NCI-H146 treated with DMSO at 0.1 percent for 48 hours (cell line): ENCODE data around the gene BFSP1.
A peak's percentile ranks its signal among the peaks of the same experiment; 100 is the strongest.

Source experiments
- DNase-seq: peaks from one replicate; lab custom pipeline; 2025; ENCODE audit not compliant: unreplicated experiment; lab: John Stamatoyannopoulos, UW

The BFSP1 gene

GRCh38 chr20:17469246-17470030, 61.7 kb downstream of the BFSP1 start:
- no peak for DNase-seq

DNA sequence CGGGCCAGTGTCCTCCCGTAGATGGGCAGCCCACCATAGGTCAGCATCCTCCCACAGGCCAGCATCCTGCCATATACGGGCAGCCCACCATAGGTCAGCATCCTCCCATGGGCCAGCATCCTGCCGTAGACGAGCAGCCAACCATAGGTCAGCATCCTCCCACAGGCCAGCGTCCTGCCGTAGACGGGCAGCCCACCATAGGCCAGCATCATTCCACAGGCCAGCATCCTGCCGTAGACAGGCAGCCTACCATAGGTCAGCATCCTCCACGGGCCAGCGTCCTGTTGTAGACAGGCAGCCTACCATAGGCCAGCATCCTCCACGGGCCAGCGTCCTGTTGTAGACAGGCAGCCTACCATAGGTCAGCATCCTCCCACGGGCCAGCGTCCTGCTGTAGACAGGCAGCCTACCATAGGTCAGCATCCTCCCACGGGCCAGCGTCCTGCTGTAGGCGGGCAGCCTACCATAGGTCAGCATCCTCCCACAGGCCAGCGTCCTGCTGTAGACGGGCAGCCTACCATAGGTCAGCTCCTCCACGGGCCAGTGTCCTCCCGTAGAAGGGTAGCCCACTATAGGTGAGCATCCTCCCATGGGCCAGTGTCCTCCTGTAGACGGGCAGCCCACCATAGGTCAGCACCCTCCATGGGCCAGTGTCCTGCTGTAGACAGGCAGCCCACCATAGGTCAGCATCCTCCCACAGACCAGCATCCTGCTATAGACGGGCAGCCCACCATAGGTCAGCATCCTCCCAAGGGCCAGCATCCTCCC, 62.9 kb downstream of the BFSP1 start:
- no peak for DNase-seq

- DNase-seq = no peak
Measured at GRCh38 chr20:17467120-17467655, 64.0 kb downstream of the BFSP1 start.

DNA sequence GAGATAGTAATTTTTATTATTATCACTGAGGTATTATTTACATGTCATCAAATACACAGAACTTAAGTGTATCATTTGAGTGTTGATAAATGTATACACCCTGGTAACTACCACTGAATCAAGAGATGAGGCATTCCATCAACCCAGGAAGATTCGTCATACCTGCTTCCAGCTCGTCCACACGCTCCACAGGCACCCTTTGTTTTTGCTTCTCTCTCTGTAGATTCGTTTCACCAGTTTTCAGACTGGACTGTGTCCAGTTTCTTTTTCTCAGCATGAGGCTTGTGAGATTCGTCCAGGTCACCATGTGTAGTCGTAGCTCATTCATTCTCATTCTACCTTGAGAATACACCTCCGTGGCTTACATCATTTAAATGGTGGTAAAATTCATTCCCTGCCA, 64.5 kb downstream of the BFSP1 start:
- no peak for DNase-seq

GRCh38 chr20:17465236-17465635, 65.9 kb downstream of the BFSP1 start:
- no peak for DNase-seq

DNA sequence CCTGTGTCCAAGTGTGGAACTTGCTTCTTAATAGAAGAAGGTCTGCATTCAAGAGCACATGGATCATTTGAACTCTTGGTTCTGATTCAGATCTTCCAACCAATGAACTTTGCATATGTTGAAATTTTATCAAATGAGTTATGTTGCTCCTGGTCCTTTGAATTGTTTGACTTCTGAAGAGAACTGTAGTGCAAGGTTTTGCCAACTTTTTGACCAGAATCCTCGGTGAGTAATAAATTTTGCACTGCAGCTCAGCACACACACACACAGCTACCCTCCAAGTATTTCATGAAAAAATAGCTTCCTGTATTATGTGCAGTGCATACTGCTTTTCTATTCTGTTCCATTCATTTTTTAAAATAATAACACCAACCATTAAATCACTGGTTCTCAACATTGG, 67.5 kb downstream of the BFSP1 start:
- no peak for DNase-seq

GRCh38 chr20:17461941-17462340, 69.2 kb downstream of the BFSP1 start:
- no peak for DNase-seq

GRCh38 chr20:17460119-17460518, 71.1 kb downstream of the BFSP1 start:
- DNase-seq = no peak

DNA sequence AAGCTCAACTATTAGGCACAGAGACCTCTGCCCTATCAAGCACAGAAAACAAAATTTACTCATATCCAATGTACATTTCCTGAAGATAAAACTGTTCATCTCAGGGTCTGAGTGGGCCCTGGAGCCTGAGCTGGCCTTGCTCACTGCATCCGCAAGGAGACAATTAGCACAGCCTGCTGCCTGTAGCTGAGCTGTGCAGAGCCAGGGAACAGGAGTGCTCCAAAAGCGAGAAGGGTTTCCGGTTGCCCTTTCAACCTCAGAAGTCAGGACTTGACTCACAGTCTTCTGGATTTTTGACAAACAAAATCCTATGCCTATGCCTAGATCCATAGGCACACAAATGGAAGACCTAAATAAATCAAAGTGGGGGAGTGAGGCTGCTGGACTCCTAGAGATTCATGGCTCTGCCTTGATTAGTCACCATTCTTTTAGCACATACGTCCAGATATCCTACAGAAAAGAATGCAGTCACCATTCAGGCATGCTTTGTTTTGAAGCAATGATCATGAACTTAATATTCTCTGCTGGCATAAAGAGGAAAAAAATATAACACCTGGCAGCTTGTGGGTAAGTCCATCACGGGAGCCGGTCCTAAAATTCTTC, 73.5 kb downstream of the BFSP1 start:
- no peak for DNase-seq

DNA sequence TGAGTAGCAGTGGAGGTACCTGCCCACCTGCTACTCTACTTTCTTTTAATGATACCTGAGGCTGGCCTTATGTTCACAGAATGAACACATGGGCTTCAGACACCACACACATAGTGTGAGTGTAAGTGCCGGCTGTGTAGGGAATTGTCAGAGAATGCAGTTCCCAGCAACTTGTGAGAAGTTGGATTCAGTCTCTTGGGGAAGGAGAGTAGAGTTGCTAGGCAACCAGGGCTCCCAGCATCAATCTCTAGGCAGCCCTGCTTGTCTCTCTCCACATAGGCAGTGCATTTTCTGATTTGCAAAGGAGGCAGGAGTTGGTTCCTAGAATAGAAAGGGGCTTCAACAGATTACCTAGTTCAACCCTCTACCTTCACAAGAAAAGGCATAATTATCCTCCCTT, 74.1 kb downstream of the BFSP1 start:
- no peak for DNase-seq

DNA sequence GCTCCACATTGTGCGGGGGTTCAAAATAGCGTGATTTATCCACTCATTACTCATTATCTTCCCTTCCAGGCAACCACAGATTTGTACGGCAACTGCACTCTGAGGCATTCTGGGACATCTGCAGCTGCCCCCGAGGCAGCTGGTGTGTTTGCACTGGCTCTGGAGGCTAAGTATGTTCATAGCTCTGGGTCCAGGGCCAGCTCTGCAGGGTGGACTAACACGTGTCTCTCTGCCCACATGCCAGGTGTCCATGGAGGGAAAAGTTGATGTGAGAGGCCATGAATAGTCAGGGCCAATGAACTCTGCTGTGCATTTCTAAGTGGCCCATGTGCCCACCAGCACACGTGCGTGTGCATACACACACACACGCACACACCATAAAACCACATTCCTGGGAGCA, 74.9 kb downstream of the BFSP1 start:
- no peak for DNase-seq

- no peak for DNase-seq
Measured at GRCh38 chr20:17453592-17453991, 77.6 kb downstream of the BFSP1 start.

DNA sequence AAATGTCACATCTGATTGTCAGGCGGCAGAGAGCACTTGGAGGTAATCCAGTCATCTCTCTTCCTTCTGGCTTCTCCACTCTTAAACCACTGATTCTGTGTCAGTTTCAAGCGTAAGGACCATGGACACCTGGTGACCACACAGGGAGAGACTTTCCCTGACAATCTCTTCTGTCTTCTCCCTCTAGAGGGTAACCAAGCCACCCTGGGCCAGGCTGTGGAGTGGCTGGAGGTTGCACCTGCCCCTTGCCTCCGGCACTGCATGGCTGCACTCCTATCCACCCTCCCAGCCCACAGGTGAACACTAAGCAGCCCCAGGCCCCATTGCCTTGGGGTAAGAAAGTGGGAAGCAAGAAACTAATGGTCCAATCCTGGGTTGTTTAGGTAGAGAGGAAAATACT, 78.7 kb downstream of the BFSP1 start:
- DNase-seq = peak; percentile 55

- no peak for DNase-seq
Measured at GRCh38 chr20:17449031-17449430, 82.1 kb downstream of the BFSP1 start.

DNA sequence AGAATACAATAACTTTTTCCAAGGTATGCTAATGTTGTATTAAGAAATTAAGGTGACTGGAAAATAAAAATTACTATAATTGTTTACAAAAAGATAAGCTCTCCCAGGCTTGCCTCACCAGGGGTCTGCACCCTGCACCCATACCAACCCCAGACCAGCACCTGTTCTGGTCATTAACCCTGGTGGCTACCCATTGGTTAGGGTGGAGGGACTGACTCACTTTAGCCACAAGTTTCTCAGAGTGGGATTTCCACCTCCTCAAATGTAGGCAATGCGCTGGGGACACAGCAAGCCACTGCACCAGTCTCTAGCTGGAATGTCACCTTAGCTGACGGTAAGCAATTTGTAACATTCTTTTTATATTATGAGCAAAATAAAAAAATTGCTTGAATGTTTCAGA, 83.1 kb downstream of the BFSP1 start:
- no peak for DNase-seq

GRCh38 chr20:17446171-17446570, 85.0 kb downstream of the BFSP1 start:
- DNase-seq = no peak

DNA sequence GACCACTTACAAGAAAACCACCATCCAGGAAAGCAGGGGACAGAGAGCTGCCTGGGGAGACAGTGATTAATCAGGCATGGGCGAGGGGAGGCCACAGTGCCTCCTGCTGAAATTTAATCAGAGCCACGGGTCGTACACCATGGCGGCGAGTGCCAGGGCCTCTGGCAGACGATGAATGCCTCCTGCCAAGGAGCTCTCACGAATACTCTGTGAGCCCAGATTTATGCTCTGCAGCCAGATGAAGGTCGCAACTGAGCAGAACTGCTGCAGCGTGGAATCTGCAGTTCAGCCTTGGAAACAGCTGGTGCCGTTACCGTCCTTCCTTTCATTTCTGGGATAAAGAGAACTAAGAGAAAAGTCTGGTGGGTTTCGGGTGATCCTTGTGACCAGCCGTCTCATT, 85.6 kb downstream of the BFSP1 start:
- no peak for DNase-seq

GRCh38 chr20:17444091-17444490, 87.1 kb downstream of the BFSP1 start:
- DNase-seq = no peak
